ENCODE measurements around the gene MLN.

The MLN gene

DNA sequence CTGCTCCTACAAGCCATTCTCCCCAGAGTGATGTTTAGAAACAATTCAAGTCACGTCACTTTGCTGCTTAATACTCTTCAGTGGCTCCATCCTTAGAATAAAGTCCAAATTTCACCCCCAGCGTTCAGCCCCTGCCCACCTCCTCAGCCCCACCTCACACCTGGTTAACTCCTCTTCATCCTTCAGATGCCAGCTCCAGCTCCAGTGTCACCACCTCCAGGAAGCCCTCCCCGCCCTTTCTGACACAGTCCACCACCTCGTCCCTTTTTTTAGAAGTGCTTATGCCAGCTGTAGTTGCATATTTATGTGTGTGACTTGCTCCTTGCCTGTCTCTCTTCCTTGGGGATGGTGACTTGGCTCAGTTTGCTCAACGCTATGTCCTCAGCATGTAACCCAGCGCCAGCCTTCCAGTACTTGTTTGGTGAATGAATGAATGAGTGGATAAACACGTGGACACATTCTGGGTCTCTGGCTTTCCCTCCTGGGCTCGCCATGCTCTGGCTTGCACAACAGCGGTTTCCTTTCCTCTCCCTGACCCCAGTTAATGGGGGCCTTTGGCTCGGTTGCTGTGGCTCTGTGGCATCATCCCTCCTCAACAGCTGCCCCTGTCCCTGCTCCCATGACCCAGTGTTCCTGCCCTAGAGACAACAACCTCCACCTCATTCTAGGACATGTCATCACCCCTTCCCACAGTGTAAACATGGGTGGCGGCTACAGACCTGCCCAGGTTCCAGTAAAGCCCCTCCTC lies 53.4 kb downstream of the MLN start:
- no peak for DNase-seq

DNA sequence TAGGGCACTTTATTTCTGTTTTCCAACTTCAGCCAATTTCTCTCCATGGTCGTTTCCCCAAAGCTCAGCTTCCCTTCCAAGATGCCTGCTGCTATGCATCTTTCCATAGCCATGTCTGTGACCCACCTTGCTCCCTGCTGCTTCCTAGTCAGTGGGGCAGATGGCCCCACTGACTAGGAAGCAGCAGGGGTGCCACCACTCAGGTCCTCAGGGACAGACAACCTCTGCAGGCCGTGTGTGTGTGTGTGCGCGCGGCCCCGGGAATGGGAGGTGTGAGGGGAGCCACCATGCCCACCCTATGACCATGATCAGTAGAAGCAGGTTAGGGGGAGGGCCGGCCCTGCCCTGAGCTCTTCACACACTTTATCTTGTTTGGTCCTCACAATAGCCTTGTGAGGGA lies 54.4 kb downstream of the MLN start:
- no peak for DNase-seq

DNA sequence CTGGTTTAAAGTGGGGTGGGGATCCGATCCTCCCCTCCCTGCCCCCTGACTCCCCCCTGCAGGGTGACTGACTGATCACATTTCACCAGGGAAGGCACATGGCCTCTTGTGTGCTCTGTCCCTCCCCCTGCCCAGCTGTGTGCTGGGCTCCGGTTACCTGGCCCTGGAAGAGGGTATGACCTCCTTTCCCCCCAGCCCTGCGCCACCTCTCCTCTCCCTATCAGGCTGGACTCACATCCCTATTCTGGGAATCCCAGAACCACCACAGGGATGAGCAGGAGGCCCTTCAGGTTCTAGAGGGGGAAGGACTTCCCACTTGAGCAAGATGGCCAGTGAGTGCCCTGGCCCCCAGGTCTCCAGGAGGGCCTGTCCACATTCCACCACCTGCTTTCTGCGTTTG lies 55.0 kb downstream of the MLN start:
- no peak for DNase-seq

DNA sequence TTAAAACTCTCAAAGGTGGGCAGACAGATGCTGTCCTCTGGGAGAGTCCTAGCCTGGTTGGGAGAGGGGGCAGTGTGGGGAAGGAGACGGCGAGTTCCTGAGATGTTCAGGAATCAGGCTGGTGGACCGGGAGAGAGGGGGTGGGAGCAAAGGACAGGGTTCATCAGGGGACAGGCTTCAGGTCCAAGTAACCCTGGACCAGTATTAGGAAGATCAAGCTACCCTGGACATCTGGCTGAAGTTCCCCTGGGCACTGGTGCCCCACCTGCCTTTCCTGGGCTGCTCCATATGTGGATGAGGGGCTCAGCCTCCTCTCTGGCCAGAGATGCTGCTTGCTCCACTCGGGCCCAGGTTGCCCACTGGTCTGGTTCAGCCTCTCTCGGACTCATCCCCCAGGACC lies 56.0 kb downstream of the MLN start:
- no peak for DNase-seq

DNA sequence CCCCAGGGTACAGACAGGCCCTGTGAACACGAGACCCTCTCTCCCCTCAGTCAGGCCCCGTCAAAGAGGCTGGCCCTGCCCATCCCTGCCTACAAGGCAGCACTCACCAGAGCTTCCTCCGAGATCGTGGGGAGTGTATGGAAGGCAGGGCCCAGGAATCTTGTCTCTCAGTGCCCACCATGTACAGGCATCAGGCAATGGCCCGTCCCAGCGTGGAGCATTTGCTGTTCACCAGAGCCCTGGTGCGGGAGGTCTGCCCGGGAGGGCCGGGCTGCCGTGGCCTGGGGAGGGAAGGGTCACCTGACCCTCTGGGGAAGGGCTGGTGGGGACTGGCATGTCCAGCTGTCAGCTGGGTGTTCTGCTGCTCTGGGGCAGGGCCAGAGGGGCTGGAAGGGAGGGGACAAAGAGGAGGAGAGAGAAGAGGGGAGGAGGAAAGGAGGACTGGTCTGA lies 57.1 kb downstream of the MLN start, which contains the start of gene IP6K3:
TSS of gene IP6K3 (minus strand) at position 255 of the 450 bp plus-strand sequence. CDS start 11,429 bp downstream, outside the sequence.
- DNase-seq = no peak

DNA sequence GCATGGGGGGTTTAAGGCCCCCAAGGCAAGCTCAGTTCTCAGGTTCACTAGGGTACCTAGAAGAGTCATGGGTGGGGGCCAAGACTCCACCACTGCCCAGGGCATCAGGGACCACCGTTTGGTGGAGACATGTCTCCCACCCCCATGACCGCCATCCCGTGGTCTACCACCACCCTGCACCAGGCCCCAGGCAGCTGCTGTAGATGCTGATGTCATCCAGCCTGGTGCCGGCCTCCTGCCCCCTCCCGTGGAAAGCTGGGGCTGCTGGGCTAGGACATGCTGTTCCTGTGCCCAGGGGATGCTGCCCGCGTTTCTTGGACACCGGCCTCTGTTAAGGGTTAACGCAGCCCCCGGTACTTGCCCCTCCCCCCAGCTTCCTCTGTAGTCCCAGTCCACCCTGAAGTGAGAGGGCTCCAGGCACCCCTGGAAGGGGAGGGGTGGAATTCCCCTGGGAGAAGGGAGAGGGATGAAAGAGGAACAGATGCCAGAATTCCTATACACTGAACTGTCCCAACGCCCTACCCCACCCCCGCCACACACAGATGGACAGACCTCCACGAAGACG lies 57.7 kb downstream of the MLN start:
- DNase-seq = no peak

DNA sequence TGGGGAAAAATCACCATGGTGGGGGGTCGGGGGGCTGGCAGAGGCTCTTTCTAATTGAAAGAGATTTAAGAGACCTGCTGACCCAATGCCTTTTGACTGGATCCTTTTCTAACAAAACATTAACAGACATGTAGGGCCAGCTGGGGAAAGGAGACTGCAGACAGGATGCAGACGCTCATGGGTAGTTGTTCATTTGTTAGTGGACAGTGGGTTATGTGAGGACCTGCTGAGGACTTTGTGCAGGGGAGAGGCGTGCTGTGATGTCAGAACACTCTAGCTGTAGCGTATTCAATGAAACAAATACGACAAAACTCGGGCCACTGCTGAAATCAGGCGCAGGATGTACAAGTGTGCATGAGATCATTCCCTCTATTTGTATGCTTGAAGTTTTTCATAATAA lies 58.3 kb downstream of the MLN start:
- no peak for DNase-seq

DNA sequence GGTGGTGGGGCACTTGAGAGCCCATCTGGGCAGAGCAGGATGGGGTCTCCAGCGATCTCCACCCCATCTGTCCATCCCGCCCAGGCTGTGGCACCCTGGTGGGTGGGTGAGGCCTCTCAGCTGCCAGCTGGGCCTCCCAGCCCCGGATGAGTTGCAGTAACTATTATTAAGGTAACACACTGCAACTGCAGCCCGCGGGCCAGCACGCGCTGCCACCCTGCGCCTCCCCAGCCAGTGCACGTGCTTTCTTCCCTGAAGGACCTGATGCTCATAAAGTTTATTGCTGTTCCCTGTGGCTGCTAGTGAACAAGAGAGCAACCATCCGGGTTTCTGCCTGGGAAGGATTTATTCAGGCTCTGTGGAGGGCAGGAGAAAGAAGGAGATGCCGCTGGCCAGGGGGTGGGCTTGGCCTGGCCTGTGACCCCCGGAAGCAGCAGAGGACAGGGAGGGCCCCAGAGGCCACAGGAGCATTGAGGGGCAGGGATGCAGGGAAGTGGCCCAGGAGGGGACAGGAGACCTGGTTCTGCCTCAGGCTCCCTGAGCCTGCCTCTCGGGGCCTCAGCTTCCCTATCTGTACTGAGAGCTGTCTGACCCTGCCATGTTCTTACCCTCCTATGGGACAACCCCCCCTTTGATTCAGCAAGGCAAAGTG lies 58.8 kb downstream of the MLN start:
- DNase-seq = no peak

Data from stimulated activated CD4-positive, alpha-beta T cell treated with anti-CD3 and anti-CD28 coated beads, Interleukin-2, amount 100 ng/mL, for 48 hours (primary cell).